NCI-H1105 (cell line): ENCODE measurements around the gene LRRC43.
"Not testable (repeated sequence)": the region's sequence is repeated elsewhere in the genome, so short reads cannot be mapped to it uniquely, and the experiment has no call there.

Experiments used
- DNase-seq: peaks from one replicate; lab custom pipeline; 2025; lab: John Stamatoyannopoulos, UW

LRRC43 gene

GRCh38 chr12:122192441-122192840 is 9.5 kb downstream of the LRRC43 start:
- DNase-seq, result no peak

DNA sequence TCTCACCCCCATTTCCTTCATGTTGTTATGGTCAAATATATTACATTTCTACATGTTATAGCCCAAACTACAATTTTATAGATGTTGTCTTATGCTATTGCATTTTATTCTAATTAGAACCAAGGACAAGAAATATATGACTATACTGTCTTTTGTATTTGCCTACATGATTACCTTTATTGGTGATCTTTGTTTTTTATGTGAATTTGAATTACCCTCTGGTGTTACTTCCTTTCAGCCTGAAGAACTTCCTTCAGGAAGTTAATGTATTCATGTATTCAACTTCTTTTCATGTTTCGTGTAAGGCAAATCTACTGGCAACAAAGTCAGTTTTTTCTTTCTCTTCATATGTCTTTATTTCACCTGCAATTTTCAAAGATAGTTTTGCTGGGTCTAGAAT is 11.9 kb downstream of the LRRC43 start:
- DNase-seq, result no peak

GRCh38 chr12:122195405-122195804 is 12.5 kb downstream of the LRRC43 start:
- no peak for DNase-seq

GRCh38 chr12:122197612-122197966 is 14.7 kb downstream of the LRRC43 start:
- DNase-seq, result no peak

- DNase-seq, result no peak
Observed at GRCh38 chr12:122199484-122200355, 16.8 kb downstream of the LRRC43 start.

GRCh38 chr12:122200541-122201175 is 17.7 kb downstream of the LRRC43 start:
- DNase-seq, result no peak

- no peak for DNase-seq
Observed at GRCh38 chr12:122201381-122201780, 18.5 kb downstream of the LRRC43 start.

- no peak for DNase-seq
Observed at GRCh38 chr12:122202017-122202416, 19.1 kb downstream of the LRRC43 start.

- DNase-seq, result not testable (repeated sequence)
Observed at GRCh38 chr12:122202811-122203210, 19.9 kb downstream of the LRRC43 start.

GRCh38 chr12:122203301-122204166 is 20.6 kb downstream of the LRRC43 start, which contains the start of gene B3GNT4:
Gene B3GNT4, plus strand, starts transcription at chr12:122203709. Its CDS starts 910 bp downstream, at chr12:122204619.
- peak; percentile 61 for DNase-seq

DNA sequence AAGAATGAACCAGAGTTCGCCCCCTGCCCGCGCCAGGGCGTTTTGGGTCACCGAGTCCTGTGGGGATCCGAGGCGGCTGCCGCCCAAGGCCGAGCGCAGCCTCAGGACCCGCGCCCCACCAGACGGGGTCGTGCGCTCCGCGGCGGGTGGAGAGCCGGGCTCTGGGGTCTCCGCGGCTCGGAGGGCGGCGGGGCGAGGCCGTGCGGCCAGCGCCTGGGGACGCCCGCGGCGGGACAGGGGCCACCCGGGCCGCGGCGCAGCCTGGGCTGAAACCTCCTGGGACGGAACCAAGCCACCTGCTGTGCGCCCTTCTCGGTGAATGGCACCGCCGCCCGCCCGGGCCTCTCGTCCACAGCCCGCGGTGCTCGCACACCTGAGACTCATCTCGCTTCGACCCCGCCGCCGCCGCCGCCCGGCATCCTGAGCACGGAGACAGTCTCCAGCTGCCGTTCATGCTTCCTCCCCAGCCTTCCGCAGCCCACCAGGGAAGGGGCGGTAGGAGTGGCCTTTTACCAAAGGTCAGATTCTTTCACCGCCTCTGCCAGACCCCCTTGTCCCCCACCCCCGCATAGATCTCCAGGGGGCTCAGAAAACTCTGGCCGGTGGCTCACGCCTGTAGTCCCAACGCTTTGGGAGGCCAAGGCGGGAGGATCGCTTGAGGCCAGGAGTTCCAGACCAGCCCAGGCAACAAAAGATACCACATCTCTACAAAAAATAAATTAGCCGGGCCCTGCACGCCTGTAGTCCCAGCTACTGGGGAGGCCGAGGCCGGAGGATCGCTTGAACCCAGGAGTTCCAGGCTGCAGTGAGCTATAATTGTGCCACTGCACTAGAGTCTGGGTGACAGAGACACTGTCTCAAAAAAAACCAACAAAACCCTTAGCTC is 21.5 kb downstream of the LRRC43 start:
- no peak for DNase-seq

DNA sequence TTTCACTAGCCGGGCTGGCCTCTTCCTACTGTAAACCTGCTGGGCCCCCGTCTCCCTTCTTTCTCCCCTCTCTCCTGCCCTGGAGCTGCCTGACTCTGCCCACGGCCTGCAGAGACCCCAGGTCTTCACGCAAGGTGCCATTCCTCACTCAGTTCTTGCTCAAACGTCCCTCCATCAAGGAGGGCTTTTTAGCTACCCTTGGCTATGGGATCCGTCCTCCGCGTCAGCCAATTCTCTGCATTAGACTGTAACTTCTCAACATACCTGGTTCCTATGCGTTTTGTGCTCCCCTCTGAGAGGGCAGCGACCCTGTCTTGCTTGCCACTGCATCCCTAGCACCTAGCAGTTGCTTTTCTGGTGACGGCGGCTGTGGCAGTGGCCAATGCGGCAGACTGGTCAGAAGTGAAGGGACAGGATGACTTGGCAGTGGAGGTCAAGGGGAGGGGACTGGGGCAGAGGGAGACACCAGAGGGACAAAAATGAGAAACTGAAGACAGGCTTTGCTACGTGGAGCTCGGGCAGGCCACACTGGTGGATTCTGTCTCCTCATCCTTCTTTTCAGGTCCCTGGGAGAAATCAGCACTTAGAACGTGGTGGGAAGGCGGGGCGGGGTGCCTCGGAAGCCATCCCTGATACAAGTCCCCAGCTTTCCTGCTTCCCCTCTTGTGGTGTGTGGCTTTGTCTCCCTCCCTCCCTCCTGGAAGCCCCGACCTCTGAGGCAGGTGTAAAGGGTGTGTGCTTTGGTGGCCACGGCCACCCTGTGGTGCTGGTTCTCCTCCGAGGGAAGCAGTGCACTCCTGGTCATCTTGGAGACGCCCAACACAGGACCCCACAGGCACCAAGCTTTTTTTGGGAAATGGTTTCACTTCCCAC is 22.4 kb downstream of the LRRC43 start:
- no peak for DNase-seq

- DNase-seq, result no peak
Observed at GRCh38 chr12:122206111-122206881, 23.4 kb downstream of the LRRC43 start.

DNA sequence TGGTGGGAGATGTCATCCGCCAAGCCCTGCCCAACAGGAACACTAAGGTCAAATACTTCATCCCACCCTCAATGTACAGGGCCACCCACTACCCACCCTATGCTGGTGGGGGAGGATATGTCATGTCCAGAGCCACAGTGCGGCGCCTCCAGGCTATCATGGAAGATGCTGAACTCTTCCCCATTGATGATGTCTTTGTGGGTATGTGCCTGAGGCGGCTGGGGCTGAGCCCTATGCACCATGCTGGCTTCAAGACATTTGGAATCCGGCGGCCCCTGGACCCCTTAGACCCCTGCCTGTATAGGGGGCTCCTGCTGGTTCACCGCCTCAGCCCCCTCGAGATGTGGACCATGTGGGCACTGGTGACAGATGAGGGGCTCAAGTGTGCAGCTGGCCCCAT is 24.1 kb downstream of the LRRC43 start:
- DNase-seq, result no peak

DNA sequence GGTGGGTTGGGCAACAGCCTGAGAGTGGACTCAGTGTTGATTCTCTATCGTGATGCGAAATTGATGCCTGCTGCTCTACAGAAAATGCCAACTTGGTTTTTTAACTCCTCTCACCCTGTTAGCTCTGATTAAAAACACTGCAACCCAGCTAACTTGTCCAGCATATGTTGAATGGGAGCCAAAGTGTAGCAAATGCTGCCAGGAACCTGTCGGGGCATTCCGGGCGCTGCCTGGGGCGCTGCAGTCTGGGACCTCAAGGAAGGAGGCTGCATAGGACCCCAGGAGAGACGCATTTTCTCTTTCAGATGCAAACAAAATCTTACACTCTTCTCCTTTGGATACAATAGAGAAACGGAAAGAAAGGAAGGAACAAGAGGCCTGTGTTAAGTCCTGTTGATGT is 24.5 kb downstream of the LRRC43 start:
- no peak for DNase-seq

GRCh38 chr12:122208073-122208820 is 25.3 kb downstream of the LRRC43 start:
- no peak for DNase-seq

GRCh38 chr12:122215771-122216170 is 32.8 kb downstream of the LRRC43 start:
- DNase-seq, result no peak

- DNase-seq, result no peak
Observed at GRCh38 chr12:122216445-122216844, 33.5 kb downstream of the LRRC43 start.
